Sigmoid colon (tissue), 4 donors: Measurements from ENCODE around the gene STRADA.

Source experiments
- CTCF ChIP-seq, 4 experiments: fragments of 450-650 bp in 3 of 4; fragments of 200-600 bp in 1 of 4; IDR thresholded peaks; one replicate each; pipeline ENCODE4 v1.5.1; 2016 to 2019; ENCODE audit warnings: antibody characterized with exemption in 4 of 4, mild to moderate bottlenecking in 3 of 4, moderate library complexity in 2 of 4
- EP300 ChIP-seq, 4 donors: sonication (generic); formaldehyde crosslinking; IDR thresholded peaks; one replicate each; pipeline ENCODE4 v1.6.1; 2017; ENCODE audit warnings: antibody characterized with exemption in 4 of 4
- POLR2A ChIP-seq, 2 donors: fragments of 450-650 bp; IDR thresholded peaks; one replicate each; pipeline ENCODE4 v1.6.1; 2016; ENCODE audit warnings: antibody characterized with exemption in 2 of 2, mild to moderate bottlenecking in 2 of 2, moderate library complexity in 2 of 2
- POLR2AphosphoS5 ChIP-seq, 4 donors: sonication (generic); formaldehyde crosslinking; IDR thresholded peaks; one replicate each; pipeline ENCODE4 v1.6.1; 2017; ENCODE audit warnings: antibody characterized with exemption in 4 of 4

- TF ChIP-seq CTCF (IDR thresholded peaks at IDR 0.05) (no peak), POLR2AphosphoS5 (IDR thresholded peaks at IDR 0.05) (no peak), POLR2A (IDR thresholded peaks at IDR 0.05) (no peak), EP300 (IDR thresholded peaks at IDR 0.05) (no peak)
Observed at GRCh38 chr17:63774969-63775265, 33.3 kb upstream of the STRADA start.
